Right ventricle myocardium superior (tissue), 1 donor: ENCODE measurements around the gene LIX1L. TPM values are rescaled to one million over a fixed set of nuclear protein-coding genes. Genes with fewer than 3 reads are reported as not detected.

Experiments
- ATAC-seq: fragments of 200-7000 bp; cut with Tn5 transposase; one replicate; pipeline ENCODE4 v1.9.1; 2020; ENCODE audit warnings: mild to moderate bottlenecking; ENCODE audit not compliant: poor library complexity
- DNase-seq: peaks from one replicate; pipeline ENCODE4 v3.0.0-alpha.2; 2020
- intact Hi-C: fragments of 100-400 bp; cut with DNase I; formaldehyde crosslinking; loops from one replicate; pipeline ENCODE4 v1.11.2; 2022
- total RNA-seq: library from RNA; stranded (reverse); fragmentation: NEBNext Ultra II Directional; extraction: Animal tissue kit (Norgen Biotek cat#: 25700); gene quantifications from one replicate; pipeline ENCODE4 v1.2.1, GENCODE V29; 2021
- donor health status: DM: no; HTN: yes; CAD: no; lungs with severe emphysema.

LIX1L gene
- total RNA-seq, 1 donor from 2014 or later, result 22.9 TPM

DNA sequence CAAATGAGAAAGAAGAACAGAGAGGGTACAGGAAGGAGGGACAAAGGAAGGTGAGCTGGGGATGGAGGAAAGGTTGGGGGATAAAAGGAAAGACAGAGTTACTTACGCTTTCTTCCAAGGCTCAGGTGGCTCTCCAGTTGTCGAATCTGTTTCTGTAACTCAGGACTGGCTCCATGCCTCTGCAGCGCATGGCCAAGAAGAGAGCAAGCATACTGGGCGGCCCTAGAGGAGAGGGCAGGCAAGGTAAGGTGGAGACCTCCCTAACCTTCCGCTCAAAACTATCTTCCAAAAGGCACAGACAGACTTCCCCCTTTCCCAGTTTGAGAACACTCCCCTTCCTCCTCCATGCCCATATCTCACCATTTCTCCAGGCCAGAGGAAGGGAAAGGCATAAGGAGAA, 40.2 kb downstream of the LIX1L start:
- DNase-seq (no peak), ATAC-seq (no peak)
- intact Hi-C loops, result loop anchor here (10.0 kb wide), 1 partner anchor 57 kb away; no protein-coding TSS in a partner anchor

DNA sequence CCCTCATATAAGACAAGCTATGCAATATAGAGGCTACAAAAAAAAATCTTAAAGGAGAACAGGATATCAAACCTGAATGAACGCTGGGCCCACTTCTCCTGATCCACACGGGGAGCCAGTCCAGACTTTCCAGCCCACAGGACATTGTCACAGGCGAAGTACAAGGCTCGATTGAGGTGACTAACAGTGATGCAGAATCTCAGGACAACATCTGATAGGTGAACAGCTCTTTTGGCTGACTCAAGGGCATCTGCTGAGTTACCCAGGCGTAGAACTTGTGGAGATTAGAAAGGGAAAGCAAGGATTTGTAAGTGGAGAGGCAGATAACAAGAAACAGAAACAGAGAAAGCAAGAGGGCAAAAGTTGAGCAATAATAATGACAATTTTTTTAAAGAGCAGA, 41.1 kb downstream of the LIX1L start:
- intact Hi-C loops, result loop anchor here (10.0 kb wide), 1 partner anchor 58 kb away; no protein-coding TSS in a partner anchor
- no peak for ATAC-seq
- DNase-seq, result no peak

DNA sequence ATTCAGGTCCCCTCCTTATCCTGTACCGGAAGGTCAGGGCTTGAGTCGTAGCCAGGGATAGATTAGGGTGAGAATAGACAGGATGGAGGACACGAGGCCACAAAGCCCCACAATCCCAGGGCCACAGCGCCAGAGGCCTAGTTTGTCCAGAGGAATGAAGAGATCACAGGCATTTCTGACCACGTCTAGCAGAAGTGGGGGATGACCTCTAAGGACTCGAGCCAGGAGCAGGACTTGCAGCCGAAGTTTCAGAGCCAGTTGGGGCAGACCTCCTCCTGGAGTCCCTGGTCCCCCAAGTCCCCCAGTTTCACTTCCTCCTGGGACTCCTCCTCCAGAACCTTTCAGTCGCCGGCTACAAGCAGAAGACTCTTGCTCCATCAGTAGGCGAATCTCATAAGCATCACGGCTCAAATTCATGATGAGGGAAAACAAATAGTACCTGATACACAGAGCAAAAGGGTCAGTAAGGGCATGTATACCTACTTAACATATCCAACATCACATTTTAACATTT, 45.6 kb downstream of the LIX1L start:
- intact Hi-C loops, result loop anchor here (10.0 kb wide), 1 partner anchor 63 kb away; no protein-coding TSS in a partner anchor
- DNase-seq, result no peak
- ATAC-seq, result no peak

DNA sequence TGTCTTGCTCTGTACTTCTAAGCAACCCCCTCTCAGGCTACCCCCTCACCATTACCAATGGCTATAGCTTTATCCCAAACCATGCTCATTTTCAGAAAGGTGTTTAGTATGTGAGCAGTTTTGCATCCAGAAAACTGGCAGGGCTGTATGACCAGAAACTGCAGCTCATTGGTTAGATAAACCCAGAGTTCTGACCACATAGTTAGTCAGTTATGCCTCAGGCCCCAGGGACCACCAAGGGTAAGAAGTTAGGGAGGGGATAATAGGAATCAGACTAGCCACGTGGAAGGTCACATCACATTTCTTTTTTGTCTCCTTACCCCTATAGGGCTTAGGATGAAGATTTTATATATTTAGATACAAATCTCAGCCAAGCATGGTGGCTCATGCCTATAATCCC, 49.2 kb downstream of the LIX1L start:
- DNase-seq (no peak), ATAC-seq (no peak)
- intact Hi-C loops, result loop anchor here (5.0 kb wide), 1 partner anchor 51 kb away; the partner anchor contains the start of gene PIAS3

DNA sequence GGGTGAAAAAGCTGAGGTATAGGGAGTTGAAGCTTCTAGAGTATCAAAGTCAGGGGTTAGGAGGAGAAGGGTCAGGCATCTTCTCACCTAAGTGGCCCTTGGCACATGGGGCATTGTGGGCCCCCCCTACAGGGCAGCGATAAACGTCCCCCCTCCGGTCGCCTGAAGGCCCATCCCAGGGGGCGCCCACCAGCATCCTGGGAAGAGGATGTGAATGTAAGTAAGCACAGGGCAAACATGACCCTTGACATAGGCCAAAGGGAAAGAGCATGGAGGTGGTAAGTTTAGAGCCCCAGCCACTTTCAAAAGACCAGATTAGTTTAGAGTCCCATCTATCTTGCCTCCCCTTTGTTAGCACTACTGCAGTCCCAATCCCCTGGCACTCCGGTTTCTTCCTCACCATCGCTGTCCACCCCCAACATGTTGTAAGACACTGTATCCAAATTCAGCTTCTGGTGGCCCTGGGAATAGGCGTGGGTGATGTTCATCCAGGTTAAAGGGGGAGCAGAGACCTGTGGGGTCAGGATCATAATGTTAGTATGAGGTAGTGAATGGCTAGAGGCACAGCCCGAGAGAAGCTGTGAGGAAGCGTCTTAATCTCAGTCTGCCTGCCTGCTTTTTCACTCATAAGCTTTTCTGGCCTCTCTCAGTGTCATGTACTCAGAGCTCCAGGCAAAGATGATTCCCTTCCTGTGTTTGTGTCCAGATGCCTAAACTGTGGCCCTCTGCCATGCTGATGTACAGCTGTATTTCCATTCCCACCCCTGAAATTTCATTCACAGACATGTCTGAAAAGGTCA, 50.7 kb downstream of the LIX1L start:
- ATAC-seq (no peak), DNase-seq (no peak)
- intact Hi-C loops, result loop anchor here (5.0 kb wide), 1 partner anchor 50 kb away; the partner anchor contains the start of gene PIAS3

DNA sequence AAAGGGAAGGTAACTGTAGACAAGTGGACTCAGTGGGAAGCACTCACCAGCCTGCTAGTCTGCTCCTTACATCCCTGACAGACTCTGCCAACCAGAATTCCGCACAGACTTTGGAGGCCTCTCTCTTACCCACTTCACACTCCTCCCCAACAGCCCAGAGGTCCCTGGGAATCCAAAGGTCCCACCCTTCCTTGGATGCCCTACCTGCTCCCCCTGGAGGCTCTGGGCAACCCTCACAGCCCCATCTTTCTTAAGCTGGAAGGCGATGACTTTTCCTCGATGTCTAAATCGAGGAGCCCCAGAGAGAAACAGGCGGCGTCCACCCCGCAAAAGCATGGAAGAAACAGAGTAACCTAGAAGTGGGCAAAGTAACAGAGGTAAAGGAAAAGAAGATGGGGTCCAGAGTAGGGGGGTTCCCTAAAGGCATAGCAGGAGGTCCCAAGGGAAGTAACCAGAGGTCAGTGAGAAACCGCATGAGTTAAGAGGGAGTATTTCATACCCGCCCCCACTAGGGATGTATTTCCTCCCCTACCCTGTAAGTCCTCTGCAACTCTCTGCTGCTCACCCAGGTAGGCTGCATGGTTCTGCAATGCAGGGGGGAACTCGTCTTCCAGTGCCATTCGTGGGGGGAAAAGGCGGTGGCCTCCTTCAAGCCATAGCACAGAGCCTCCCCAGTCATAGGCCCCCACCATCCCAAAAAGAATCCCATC, 56.4 kb downstream of the LIX1L start:
- intact Hi-C loops, result no loop called here
- DNase-seq (no peak), ATAC-seq (no peak)

DNA sequence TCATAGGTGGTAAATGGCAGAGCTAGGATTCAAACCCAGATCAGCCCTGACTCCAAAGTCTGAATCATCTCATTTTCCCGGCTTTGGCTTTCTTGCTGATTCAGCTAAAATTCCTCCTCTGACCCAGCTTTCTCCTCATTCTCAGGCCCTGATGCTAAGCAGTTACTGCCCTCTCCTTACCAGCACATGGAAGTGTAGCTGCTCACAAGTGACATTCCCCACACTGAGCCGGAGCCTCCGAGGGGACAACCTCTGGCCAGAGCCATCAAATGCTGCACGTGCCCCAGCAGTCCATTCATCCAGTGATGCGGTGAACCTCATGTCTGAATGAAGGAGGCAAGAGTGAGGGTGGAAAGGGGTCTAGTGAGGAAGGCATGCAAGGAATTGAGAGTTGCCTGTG, 59.1 kb downstream of the LIX1L start:
- intact Hi-C loops, result no loop called here
- DNase-seq, result no peak
- no peak for ATAC-seq

DNA sequence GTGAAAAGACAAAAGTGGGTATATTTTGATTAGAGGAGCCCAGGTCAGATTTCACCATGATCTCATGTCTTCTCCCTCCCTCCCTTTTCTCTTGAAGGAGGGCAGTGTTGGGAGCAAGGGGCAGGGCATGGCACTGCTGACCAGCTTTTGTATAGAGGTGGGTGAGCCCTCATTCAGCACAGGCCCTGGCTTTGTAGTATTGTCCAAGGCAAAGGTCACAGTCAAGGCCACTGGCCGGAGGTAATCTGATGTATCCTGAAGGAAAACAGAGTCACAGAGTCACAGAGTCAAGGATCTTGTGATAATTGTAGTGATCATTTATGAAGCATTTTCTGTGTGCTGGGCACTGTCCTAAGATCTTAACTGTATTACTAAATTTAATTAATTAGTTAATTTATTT, 59.8 kb downstream of the LIX1L start:
- DNase-seq (no peak), ATAC-seq (no peak)
- intact Hi-C loops, result no loop called here

DNA sequence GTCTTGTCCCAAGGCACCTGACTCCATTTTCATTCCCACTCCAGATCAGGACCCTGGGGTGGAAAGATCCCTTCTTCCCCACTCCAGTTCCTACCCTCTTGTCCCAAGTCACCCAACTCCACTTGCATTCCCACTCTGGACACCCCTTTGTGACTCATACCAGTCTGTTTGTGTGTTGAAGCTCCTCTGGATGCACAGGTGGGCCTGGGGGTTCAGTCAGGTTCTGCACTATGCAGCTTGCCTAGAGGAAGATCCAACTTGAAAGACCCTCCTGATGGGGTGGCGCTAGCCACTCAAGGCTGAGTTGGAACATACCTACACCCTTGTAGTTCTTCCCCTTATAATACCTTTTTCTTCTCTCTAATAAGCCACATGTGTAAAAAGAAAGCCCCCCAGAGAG, 62.3 kb downstream of the LIX1L start:
- DNase-seq (no peak), ATAC-seq (no peak)
- intact Hi-C loops, result no loop called here

DNA sequence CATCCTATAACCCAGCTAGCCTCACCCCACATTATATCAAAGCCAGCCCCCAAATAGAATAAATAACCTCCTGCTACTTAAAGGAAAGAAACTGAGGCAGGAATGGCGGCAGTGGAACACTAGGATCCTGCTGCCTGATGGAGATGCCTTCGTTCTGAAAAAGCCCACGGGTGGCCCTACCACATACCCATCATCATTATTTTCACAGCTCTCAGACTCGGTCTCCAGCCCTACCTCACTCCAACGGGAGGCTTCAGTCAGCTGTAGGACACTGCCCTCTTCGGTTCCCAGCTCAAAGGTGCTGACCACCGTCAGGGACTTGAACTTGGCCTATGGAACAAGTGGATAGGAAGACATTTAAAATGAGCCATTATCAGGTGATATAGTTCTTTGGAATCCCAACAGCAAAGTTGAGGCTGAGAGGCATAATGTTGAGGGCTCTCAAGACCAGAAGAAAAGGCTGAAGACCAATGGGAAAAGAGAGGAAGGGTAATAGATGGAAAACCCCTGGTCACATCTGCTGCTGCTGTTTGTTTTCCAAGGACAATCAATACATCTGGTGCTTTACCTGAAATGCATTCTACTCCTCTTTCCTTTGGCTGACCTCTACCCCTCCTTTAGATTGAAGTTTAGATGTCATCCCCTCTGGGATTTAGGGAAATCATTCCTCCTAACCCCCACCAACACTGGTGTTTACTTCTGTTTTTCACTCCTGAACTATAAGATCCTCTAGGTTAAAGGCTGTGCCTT, 64.3 kb downstream of the LIX1L start:
- no peak for DNase-seq
- intact Hi-C loops, result loop anchor here (2.0 kb wide), 1 partner anchor 119 kb away; no protein-coding TSS in a partner anchor

DNA sequence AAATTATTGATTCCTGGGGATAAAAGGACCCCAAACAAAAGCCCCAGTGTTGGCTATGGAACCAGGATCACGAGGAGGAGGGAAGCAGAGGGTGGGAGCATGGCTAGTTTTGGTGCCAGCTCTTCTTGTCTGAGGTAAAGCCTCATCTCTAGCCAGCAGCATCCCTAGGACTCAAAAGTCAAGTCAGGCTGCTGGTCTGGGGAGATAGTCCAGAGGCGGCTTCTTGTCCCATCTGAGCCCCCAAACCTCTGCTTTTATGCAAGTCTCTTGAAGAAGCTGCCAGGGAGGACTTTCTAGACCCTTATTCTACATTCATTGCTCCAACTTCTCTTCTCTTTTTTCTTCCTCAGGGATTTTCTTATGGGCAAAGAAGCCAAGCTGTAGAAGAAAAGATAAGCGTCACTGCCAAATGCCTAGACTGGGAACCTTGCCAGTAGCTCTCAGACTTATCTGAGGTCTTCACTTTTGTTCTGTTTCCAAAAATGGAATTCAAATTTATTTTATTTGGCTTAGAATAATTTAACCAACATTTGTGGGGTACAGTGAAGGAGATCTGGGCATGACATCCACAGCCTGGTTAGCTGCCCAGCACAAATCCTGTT, 65.2 kb downstream of the LIX1L start:
- ATAC-seq (peak; percentile 3), DNase-seq (no peak)
- intact Hi-C loops, result loop anchor here (2.0 kb wide), 1 partner anchor 120 kb away; no protein-coding TSS in a partner anchor

More for the DNA sequence above, 64.3 kb downstream of the LIX1L start:
- no peak for ATAC-seq

DNA sequence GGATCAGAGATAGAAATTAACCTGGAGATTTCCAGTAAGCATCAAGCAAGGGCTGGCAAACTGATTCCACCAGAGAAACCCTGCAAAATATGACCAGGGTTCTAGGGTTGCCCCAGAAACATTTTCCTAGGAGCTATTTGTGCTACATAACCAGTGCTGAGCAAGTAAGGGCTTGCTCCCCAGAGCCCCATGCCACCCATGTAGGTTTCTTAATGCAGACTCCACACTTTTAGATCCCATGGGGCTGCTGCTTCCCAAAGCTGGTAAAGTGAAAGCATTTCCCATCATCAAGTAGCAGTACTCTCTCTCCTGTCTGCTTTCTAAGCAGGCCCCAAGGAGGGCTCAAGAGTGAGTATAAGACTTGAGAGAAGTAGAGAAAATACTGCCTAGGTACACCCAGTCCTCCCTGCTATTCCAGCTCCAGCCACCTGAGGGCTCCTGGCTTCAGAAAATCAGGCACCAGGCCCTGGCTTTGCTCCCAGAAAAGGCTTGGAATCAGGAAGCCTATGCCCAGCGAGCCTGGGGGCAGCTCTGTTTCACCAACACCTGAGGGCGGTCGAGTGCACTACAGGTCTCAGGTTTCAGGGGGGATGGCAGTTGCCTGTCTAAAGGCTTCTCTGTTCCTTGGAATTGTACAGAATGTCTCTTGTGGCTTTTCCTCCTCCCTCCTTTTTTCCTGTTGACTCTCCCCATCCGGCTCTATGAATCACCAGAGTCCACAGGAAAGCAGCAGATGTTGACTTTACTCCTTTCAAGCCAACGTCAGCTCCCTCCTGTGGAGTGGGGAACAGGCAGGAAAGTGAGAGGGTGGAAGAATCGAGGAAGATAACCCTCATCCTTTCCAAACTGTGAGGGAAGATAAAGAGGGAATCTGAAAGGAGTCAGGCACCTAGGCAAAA, 66.0 kb downstream of the LIX1L start:
- intact Hi-C loops, result loop anchor here (2.0 kb wide), 1 partner anchor 121 kb away; no protein-coding TSS in a partner anchor
- peak; percentile 93 for DNase-seq
- ATAC-seq, result peak; percentile 91

DNA sequence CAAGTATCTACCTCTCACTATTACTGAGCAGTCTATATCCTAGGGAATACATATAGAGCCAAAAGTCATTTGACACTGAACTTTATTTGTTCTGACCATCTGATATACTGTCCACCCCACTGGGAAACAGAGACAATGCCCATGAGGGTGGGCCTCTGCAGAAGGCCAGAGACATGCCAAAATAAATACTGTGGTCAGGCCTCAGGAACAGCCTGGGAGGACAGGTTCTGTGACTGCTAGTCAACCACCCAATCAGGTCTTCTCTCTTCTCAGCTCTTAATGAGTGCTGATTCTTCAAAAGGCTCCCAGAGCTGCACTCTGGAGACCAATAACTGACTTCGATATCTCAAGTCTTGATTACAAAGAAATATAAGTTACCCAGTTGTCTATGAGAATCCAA, 66.7 kb downstream of the LIX1L start:
- DNase-seq, result no peak
- intact Hi-C loops, result no loop called here
- ATAC-seq, result no peak

DNA sequence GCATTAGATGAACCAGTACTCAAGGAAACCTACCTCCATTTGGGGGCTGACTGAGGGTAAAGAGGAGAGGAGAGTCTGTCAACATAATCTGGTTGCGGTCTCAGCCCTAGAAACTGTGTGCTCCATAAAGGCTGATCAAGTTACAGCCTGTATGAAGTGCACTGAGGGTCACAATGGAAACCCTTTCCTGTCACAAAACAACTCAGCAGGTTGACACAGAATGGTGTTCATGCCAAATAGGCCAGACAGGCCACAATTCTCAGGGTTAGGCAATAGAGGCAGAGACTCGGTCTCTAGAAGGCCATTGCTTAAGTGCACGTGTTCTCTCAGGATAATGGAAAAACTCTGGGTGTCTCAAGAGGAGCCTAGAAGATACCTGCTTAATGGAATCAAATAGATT, 68.1 kb downstream of the LIX1L start:
- no peak for ATAC-seq

DNA sequence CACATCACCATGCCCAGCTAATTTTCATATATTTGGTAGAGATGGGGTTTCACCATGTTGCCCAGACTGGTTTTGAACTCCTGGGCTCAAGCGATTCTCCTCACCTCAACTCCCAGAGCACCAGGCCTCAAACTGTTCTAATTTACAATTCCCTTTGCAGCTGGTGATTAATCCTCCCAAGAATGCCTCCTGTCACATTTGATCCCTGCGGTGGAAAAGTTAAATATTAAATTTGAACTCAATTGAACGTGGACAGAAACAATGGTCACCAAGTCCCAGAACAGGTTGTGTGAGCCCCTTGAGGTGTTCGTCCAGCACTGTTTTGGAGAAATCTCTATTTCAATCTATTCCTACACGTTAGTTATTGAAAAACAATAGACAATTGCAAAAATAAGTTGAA, 70.2 kb downstream of the LIX1L start:
- intact Hi-C loops, result no loop called here
- no peak for DNase-seq
- no peak for ATAC-seq

More for the DNA sequence above, 68.1 kb downstream of the LIX1L start:
- intact Hi-C loops, result no loop called here
- no peak for DNase-seq

DNA sequence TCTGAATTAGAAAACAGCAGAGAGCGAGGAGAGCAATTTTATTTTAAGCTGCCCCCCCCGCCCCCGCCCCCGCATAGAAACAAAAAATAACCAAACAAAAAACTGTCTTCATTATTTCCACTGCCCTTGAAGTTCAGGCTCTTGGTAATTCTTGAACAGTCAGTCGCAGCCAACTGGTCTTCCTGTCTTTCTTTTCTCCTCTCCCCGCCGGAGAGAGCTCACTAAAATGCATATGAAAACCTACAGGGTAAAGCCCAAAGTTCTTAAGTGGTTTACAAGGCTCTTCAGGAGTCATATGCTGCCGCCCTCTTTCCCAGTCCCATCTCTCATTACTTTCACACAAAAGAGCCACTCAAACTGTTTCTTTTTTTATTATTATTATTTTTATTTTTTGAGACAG, 71.0 kb downstream of the LIX1L start:
- no peak for DNase-seq
- intact Hi-C loops, result no loop called here
- ATAC-seq, result no peak

DNA sequence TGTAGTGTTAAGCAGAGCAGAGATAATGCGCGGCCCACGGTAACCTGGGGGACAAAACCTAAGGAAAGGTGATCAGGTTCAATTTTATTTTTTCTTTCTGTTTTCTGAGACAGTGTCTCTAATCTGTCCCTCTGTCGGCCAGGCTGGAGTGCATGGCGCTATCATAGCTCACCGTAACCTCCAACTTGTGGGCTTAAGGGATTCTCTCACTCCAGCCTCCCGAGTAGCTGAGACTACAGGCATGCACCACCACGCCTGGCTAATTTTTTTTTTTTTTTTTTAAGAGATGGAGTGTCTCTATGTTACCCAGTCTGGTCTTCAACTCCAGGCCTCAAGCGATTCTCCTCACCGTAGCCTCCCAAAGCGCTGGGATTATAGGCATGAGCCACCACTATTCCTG, 71.4 kb downstream of the LIX1L start:
- peak; percentile 33 for ATAC-seq
- DNase-seq, result no peak
- intact Hi-C loops, result no loop called here
